ENCODE results near the gene ARHGAP25.

GRCh38 chr2:68700560-68700959 lies 34.1 kb upstream of the ARHGAP25 start:
- TF ChIP-seq CTCF (IDR thresholded peaks at IDR 0.05) (no peak), POLR2AphosphoS5 (IDR thresholded peaks at IDR 0.05) (no peak)

Data from esophagus muscularis mucosa (tissue), 3 donors.